Sigmoid colon (tissue), 4 donors: Measurements from ENCODE around the gene SWAP70.

Experiments
- CTCF ChIP-seq, 4 experiments: fragments of 450-650 bp in 3 of 4; fragments of 200-600 bp in 1 of 4; IDR thresholded peaks; one replicate each; pipeline ENCODE4 v1.5.1; 2016 to 2019; ENCODE audit warnings: antibody characterized with exemption in 4 of 4, mild to moderate bottlenecking in 3 of 4, moderate library complexity in 2 of 4
- EP300 ChIP-seq, 4 donors: sonication (generic); formaldehyde crosslinking; IDR thresholded peaks; one replicate each; pipeline ENCODE4 v1.6.1; 2017; ENCODE audit warnings: antibody characterized with exemption in 4 of 4
- POLR2A ChIP-seq, 2 donors: fragments of 450-650 bp; IDR thresholded peaks; one replicate each; pipeline ENCODE4 v1.6.1; 2016; ENCODE audit warnings: antibody characterized with exemption in 2 of 2, mild to moderate bottlenecking in 2 of 2, moderate library complexity in 2 of 2
- POLR2AphosphoS5 ChIP-seq, 4 donors: sonication (generic); formaldehyde crosslinking; IDR thresholded peaks; one replicate each; pipeline ENCODE4 v1.6.1; 2017; ENCODE audit warnings: antibody characterized with exemption in 4 of 4

GRCh38 chr11:9642894-9643293 lies 21.0 kb upstream of the SWAP70 start:
- TF ChIP-seq POLR2A (IDR thresholded peaks at IDR 0.05), result no peak
- no peak for TF ChIP-seq CTCF (IDR thresholded peaks at IDR 0.05)
- TF ChIP-seq EP300 (IDR thresholded peaks at IDR 0.05), result no peak
- no peak for TF ChIP-seq POLR2AphosphoS5 (IDR thresholded peaks at IDR 0.05)
